Pancreas (tissue), 10 donors: ENCODE data around the gene SLC48A1. TPM values are rescaled to one million over a fixed set of nuclear protein-coding genes. Genes with fewer than 3 reads are reported as not detected.

Source experiments
- ATAC-seq, 4 donors: fragments of 200-7000 bp; cut with Tn5 transposase; one replicate each; pipeline versions ENCODE4 v1.8.0 to v1.9.1; 2020; ENCODE audit warnings: mild to moderate bottlenecking in 4 of 4, moderate library complexity in 4 of 4
- DNase-seq, 6 donors: peaks; one replicate each; pipeline ENCODE4 v3.0.0-alpha.2; 2020
- FAIRE-seq: peaks from 2 replicates; lab custom pipeline; 2012; peaks lifted over from hg19 to GRCh38; lab: Jason Lieb, UNC
- H3K27ac ChIP-seq, 4 donors: fragments of 200-600 bp; sonication (generic); 1 replicate in 3 of 4; 2 replicates in 1 of 4; pipeline versions ENCODE4 v1.5.0 to v1.8.0; 2020
- H3K27me3 ChIP-seq, 4 donors: fragments of 200-600 bp; one replicate each; pipeline ENCODE4 v1.8.0; 2021
- H3K36me3 ChIP-seq, 3 donors: fragments of 200-600 bp; sonication (generic) in 1 of 3; one replicate each; pipeline versions ENCODE4 v1.5.0 to v1.8.0; 2020 to 2021
- H3K4me1 ChIP-seq, 3 donors: fragments of 200-600 bp; one replicate each; pipeline ENCODE4 v1.8.0; 2021
- H3K4me3 ChIP-seq, 4 donors: fragments of 200-600 bp; sonication (generic) in 2 of 4; one replicate each; pipeline versions ENCODE4 v1.5.0 to v1.8.0; 2020 to 2021
- H3K9me3 ChIP-seq, 4 donors: fragments of 200-600 bp; one replicate each; pipeline ENCODE4 v1.8.0; 2021
- CTCF ChIP-seq, 4 donors: fragments of 200-600 bp; sonication (generic) in 3 of 4; IDR thresholded peaks; one replicate each; pipeline versions ENCODE4 v1.5.0 to v1.8.0; 2021; ENCODE audit warnings: antibody characterized with exemption in 4 of 4
- WGBS, 2 donors: extraction: QIAGEN DNeasy Blood & Tissue Kit; methylation state at CpG; one replicate each; pipeline ENCODE4 v1.1.7; 2013; 5-methylcytosine and 5-hydroxymethylcytosine counted together
- intact Hi-C, 3 donors: fragments of 100-400 bp; cut with DNase I; formaldehyde crosslinking; loops; one replicate each; pipeline versions ENCODE4 v1.11.1 to v1.14.2; 2022
- polyA plus RNA-seq, 2 donors: library from polyadenylated mRNA; stranded (reverse); fragments of 200-250 nt; gene quantifications; one replicate each; pipeline ENCODE4 v1.2.3, GENCODE V29; 2013
- total RNA-seq, 6 donors: library from RNA; stranded (reverse); fragmentation: NEBNext Ultra II Directional in 4 of 6; extraction: Animal tissue kit (Norgen Biotek cat#: 25700) in 4 of 6; gene quantifications; one replicate each; pipeline versions ENCODE4 v1.2.1 to v1.2.4, GENCODE V29; 2021 to 2023
- donor health status: healthy with polysubstance abuse.
- donor health status: DM: no; HTN: no; CAD: no; lungs with moderate emphysema.
- donor health status: DM: no; HTN: no; CAD: no.
- donor health status: control.
- donor health status: control.
- donor health status: Bipolar disorder and iron deficiency.
- donor health status: DM: yes; HTN: yes; CAD: no.
- donor health status: DM: no; HTN: no; CAD: no.
- donor health status: DM: no; HTN: no; CAD: no.
- donor health status: DM: yes; HTN: yes; CAD: no.

SLC48A1 gene
- total and polyA plus RNA-seq, 8 donors: 12.2 to 17.2 (median 13.8) TPM

GRCh38 chr12:47818467-47819137 is 45.6 kb downstream of the SLC48A1 start:
- no peak for TF ChIP-seq CTCF (IDR thresholded peaks at IDR 0.05)
- Histone ChIP-seq H3K36me3 (no peaks in the 10 kb centered on the region), H3K4me1 (peaks cover 0 to 14% (median 9%) of the 10 kb centered on the region in 3 donors)

GRCh38 chr12:47819138-47819895 is 46.3 kb downstream of the SLC48A1 start:
- FAIRE-seq: no peak
- intact Hi-C loops: no loop called here
- H3K4me3 ChIP-seq: peak overlapping the region; percentile 48 to 67 (median 66)

More at GRCh38 chr12:47818467-47819137, 45.6 kb downstream of the SLC48A1 start:
- H3K4me3 ChIP-seq: peak overlapping the region; percentile 48 to 67 (median 66)
- H3K9me3 ChIP-seq: no peaks in the 10 kb centered on the region
- ATAC-seq: peak in 3 of 4 donors; percentile 1 to 7 (median 4)
- DNase-seq: peak in 2 of 6 donors; percentile 25 to 40
- intact Hi-C loops: no loop called here
- peak overlapping the region; percentile 65 to 92 (median 88) for H3K27ac ChIP-seq
- WGBS, 2 donors: 63 to 68% methylated on average over 20 to 23 of the region's 23 CpGs
- no peaks in the 10 kb centered on the region for H3K27me3 ChIP-seq
- FAIRE-seq: no peak

GRCh38 chr12:47819896-47820630 is 47.0 kb downstream of the SLC48A1 start, which contains the start of gene HDAC7:
TSS of gene HDAC7 (minus strand) at chr12:47819903. CDS start at chr12:47819785, 118 bp downstream.
- H3K4me1 ChIP-seq: peaks cover 0 to 14% (median 9%) of the 10 kb centered on the region in 3 donors
- no peaks in the 10 kb centered on the region for H3K27me3 ChIP-seq
- intact Hi-C loops: no loop called here
- no peaks in the 10 kb centered on the region for H3K9me3 ChIP-seq
- TF ChIP-seq CTCF (IDR thresholded peaks at IDR 0.05): no peak
- peak within 1 kb of the TSS; percentile 48 to 67 (median 66) for H3K4me3 ChIP-seq
- 1% methylated on average over 44 to 58 of the region's 58 CpGs for whole genome bisulfite sequencing, 2 donors
- FAIRE-seq (no peak), ATAC-seq (peak; percentile 67 to 76 (median 70)), DNase-seq (peak; percentile 77 to 85 (median 82))
- no peaks in the 10 kb centered on the region for H3K36me3 ChIP-seq
- peak within 1 kb of the TSS; percentile 80 to 92 (median 88) for H3K27ac ChIP-seq

More at GRCh38 chr12:47819138-47819895, 46.3 kb downstream of the SLC48A1 start:
- WGBS, 2 donors: 1 to 2% methylated on average over 47 to 77 of the region's 77 CpGs
- H3K27ac ChIP-seq: peak overlapping the region; percentile 65 to 92 (median 88)
- H3K36me3 ChIP-seq: no peaks in the 10 kb centered on the region
- ATAC-seq (peak; percentile 36 to 60 (median 47)), DNase-seq (peak; percentile 47 to 86 (median 64))
- H3K27me3 ChIP-seq: no peaks in the 10 kb centered on the region
- no peaks in the 10 kb centered on the region for H3K9me3 ChIP-seq
- peaks cover 0 to 14% (median 9%) of the 10 kb centered on the region in 3 donors for H3K4me1 ChIP-seq
- TF ChIP-seq CTCF (IDR thresholded peaks at IDR 0.05): no peak

GRCh38 chr12:47820631-47821345 is 47.8 kb downstream of the SLC48A1 start:
- Histone ChIP-seq H3K4me3 (peak overlapping the region in 3 of 4 donors; percentile 66 to 67 (median 67)), H3K36me3 (no peaks in the 10 kb centered on the region), H3K4me1 (peaks cover 0 to 14% (median 9%) of the 10 kb centered on the region in 3 donors), H3K27ac (peak overlapping the region; percentile 80 to 92 (median 88)), H3K27me3 (no peaks in the 10 kb centered on the region), H3K9me3 (no peaks in the 10 kb centered on the region)
- ATAC-seq: peak; percentile 64 to 76 (median 70)
- peak in 5 of 6 donors; percentile 69 to 78 (median 74) for DNase-seq
- FAIRE-seq: no peak
- 54 to 65% methylated on average over 17 of the region's 17 CpGs for WGBS, 2 donors
- intact Hi-C loops: no loop called here
- TF ChIP-seq CTCF (IDR thresholded peaks at IDR 0.05): no peak
